Activated CD4-positive, alpha-beta T cell treated with anti-CD3 and anti-CD28 coated beads, Interleukin-2, amount 10 ng/mL, durations not matched to agents 24 days and 14 days (primary cell): ENCODE data around the gene RBPJ. TPM values are rescaled to one million over a fixed set of nuclear protein-coding genes. Genes with fewer than 3 reads are reported as not detected.

ENCODE experiments used
- DNase-seq: peaks from one replicate; pipeline ENCODE4 v3.0.0; 2022
- H3K27ac Mint-ChIP-seq: one replicate; pipeline ENCODE4 v1.8.0; 2022; ENCODE audit warnings: mild to moderate bottlenecking, mixed read lengths
- H3K27me3 Mint-ChIP-seq: one replicate; pipeline ENCODE4 v1.8.0; 2022; ENCODE audit warnings: mixed read lengths
- H3K36me3 Mint-ChIP-seq: one replicate; pipeline ENCODE4 v1.8.0; 2022; ENCODE audit warnings: low read depth, mild to moderate bottlenecking, mixed read lengths
- H3K4me1 Mint-ChIP-seq: one replicate; pipeline ENCODE4 v1.8.0; 2021; ENCODE audit warnings: mixed read lengths
- H3K4me3 Mint-ChIP-seq: one replicate; pipeline ENCODE4 v1.8.0; 2022; ENCODE audit warnings: mild to moderate bottlenecking, moderate library complexity, mixed read lengths
- H3K9me3 Mint-ChIP-seq: one replicate; pipeline ENCODE4 v1.8.0; 2021; ENCODE audit warnings: mixed read lengths
- intact Hi-C: fragments of 100-400 bp; cut with micrococcal nuclease; formaldehyde crosslinking; loops from one replicate; pipeline ENCODE4 v1.15.1; 2023
- total RNA-seq: library from RNA; stranded (reverse); gene quantifications from 2 replicates; pipeline ENCODE4 v1.2.3, GENCODE V29; 2022

Gene RBPJ
- total RNA-seq, 1 donor from 2014 or later = 539 TPM

- Mint-ChIP-seq H3K9me3 (no peaks in the 10 kb centered on the region), H3K27me3 (no peaks in the 10 kb centered on the region), H3K36me3 (peaks cover 41% of the 10 kb centered on the region), H3K27ac (peak overlapping the region; percentile 48), H3K4me1 (peaks cover 54% of the 10 kb centered on the region), H3K4me3 (peak overlapping the region; percentile 3)
- intact Hi-C loops = loop anchor here (2.0 to 5.0 kb wide), 2 partner anchors 13 to 41 kb away; no protein-coding TSS in a partner anchor
- no peak for DNase-seq
These were observed 10.7 kb downstream of the RBPJ start for GRCh38 chr4:26331380-26331950.

GRCh38 chr4:26334366-26334765, 13.6 kb downstream of the RBPJ start:
- no peak for DNase-seq
- Mint-ChIP-seq H3K4me3 (no peak overlapping the region), H3K36me3 (peaks cover 30% of the 10 kb centered on the region), H3K9me3 (no peaks in the 10 kb centered on the region), H3K27ac (no peak overlapping the region), H3K27me3 (no peaks in the 10 kb centered on the region), H3K4me1 (peaks cover 42% of the 10 kb centered on the region)
- intact Hi-C loops = loop anchor here (5.0 kb wide), 1 partner anchor 38 kb away; no protein-coding TSS in a partner anchor

- intact Hi-C loops = no loop called here
- no peak overlapping the region for H3K4me3 Mint-ChIP-seq
- DNase-seq = no peak
- peaks cover 35% of the 10 kb centered on the region for H3K36me3 Mint-ChIP-seq
- no peaks in the 10 kb centered on the region for H3K27me3 Mint-ChIP-seq
- H3K9me3 Mint-ChIP-seq = no peaks in the 10 kb centered on the region
- peak overlapping the region; percentile 27 for H3K27ac Mint-ChIP-seq
- peaks cover 46% of the 10 kb centered on the region for H3K4me1 Mint-ChIP-seq
These were observed 16.8 kb downstream of the RBPJ start for GRCh38 chr4:26337612-26338011.

DNA sequence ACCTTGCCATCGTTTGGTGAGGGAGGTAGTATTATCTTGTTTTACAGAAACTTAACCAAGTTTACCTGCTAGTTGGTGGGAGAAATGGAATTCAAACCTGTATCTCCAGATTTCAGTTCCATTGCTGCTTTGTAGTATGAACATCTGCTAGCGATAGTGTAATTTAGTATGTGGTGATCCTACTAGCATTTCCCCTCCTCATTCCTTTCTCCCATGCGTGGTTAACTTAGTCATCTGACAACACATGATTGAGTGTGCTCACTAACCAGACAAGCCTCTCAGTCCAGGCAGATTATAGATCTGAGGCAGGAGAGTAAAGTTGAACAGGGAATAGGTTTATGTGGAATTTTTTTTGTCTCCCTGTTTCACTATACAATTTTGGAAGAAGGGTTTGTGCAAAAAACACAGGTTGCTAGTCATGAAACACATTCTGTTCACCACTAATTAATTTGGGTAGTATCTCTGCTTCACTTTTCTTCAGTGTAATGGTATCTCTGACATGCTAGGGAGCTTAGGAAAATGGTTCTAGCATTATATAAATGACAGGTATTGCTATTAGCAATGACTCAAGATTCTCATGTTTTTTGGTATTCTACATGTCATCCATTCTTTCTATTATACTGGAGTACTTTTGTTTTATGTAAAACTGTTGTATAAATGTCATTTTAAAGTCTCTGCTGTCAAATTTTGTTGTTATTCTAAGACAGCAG, 21.7 kb downstream of the RBPJ start:
- no peaks in the 10 kb centered on the region for H3K9me3 Mint-ChIP-seq
- DNase-seq = no peak
- H3K4me1 Mint-ChIP-seq = peaks cover 52% of the 10 kb centered on the region
- H3K27ac Mint-ChIP-seq = peak overlapping the region; percentile 18
- H3K36me3 Mint-ChIP-seq = peaks cover 28% of the 10 kb centered on the region
- intact Hi-C loops = no loop called here
- H3K27me3 Mint-ChIP-seq = no peaks in the 10 kb centered on the region
- H3K4me3 Mint-ChIP-seq = no peak overlapping the region

DNA sequence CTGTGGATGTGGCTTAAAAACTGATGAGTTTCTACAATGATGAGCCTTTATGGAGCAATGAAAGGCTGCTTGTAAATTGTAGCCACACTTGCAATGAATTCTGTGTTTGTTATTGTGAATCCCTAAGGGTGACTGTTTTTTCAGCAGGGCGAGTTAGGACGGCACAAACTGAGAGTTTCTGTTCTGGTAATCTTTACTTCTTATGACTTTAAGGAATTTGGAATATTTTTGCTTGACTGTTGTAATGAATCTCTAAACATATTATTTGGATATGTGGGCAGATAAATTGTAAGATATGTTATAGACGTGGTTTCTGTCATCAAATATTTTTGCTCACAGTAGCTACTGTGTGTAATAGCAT, 22.2 kb downstream of the RBPJ start:
- Mint-ChIP-seq H3K4me3 (no peak overlapping the region), H3K9me3 (no peaks in the 10 kb centered on the region), H3K27me3 (no peaks in the 10 kb centered on the region), H3K36me3 (peaks cover 26% of the 10 kb centered on the region), H3K4me1 (peaks cover 50% of the 10 kb centered on the region), H3K27ac (no peak overlapping the region)
- intact Hi-C loops = no loop called here
- no peak for DNase-seq

DNA sequence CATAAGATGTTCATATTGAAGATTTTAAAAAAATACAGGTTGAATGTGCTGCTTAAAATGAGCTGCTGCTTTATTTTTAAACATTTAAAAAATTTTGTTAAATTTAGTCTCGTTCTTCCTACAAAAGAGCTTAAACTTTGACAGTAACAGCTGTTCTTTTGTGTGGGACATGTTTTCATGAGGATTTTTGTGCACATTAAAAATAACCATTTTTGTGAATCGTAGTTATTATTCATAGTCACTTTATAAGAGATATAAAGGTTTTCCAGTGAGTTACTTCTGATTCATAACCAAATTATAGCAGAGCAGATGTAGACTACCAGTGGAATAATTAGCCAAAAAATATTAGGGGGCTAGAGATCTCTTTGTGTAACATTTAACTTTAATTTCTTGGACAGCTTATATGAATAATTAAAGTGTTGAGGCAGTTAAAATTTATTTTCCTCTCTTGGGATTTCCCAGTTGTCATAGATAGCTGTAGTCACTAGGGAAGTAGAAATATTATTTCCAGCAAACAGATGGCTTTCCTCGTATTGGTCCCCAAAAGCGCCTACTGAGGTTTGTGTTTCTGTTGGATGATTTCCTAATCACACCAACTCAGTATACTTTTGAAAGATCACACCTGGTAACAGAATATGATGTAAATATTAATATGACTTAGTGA, 24.2 kb downstream of the RBPJ start:
- no peaks in the 10 kb centered on the region for H3K27me3 Mint-ChIP-seq

DNA sequence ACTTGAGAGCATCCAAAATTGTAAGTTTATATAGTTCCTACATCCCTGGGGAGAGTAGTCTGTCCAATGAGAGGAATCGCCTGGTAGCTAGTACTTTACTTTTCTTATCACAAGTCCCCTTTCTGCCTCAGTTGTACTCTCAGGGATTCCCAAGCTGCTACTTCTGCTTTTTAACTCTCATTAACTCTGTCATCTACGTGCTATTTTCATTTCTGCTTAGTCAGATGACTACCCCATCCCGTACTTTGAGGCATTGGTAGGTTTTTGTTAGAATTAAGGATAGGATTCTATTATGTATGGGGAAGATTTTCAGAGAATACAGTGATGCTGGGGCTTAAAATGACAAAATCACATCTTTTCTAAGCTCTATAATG, 24.7 kb downstream of the RBPJ start:
- DNase-seq = no peak
- no peak overlapping the region for H3K4me3 Mint-ChIP-seq
- peaks cover 59% of the 10 kb centered on the region for H3K4me1 Mint-ChIP-seq
- no peaks in the 10 kb centered on the region for H3K9me3 Mint-ChIP-seq
- no peak overlapping the region for H3K27ac Mint-ChIP-seq
- intact Hi-C loops = loop anchor here (2.0 to 5.0 kb wide), 2 partner anchors 15 to 37 kb away; no protein-coding TSS in a partner anchor
- H3K27me3 Mint-ChIP-seq = no peaks in the 10 kb centered on the region
- peaks cover 28% of the 10 kb centered on the region for H3K36me3 Mint-ChIP-seq

More for the DNA sequence above, 24.2 kb downstream of the RBPJ start:
- Mint-ChIP-seq H3K36me3 (peaks cover 29% of the 10 kb centered on the region), H3K4me1 (peaks cover 60% of the 10 kb centered on the region), H3K4me3 (no peak overlapping the region), H3K27ac (no peak overlapping the region), H3K9me3 (no peaks in the 10 kb centered on the region)
- no peak for DNase-seq
- intact Hi-C loops = loop anchor here (2.0 to 5.0 kb wide), 2 partner anchors 14 to 37 kb away; no protein-coding TSS in a partner anchor

- Mint-ChIP-seq H3K9me3 (no peaks in the 10 kb centered on the region), H3K27me3 (no peaks in the 10 kb centered on the region), H3K4me1 (peaks cover 58% of the 10 kb centered on the region), H3K36me3 (peaks cover 27% of the 10 kb centered on the region), H3K4me3 (no peak overlapping the region), H3K27ac (no peak overlapping the region)
- intact Hi-C loops = loop anchor here (5.0 kb wide), 1 partner anchor 36 kb away; no protein-coding TSS in a partner anchor
- no peak for DNase-seq
These were observed 25.4 kb downstream of the RBPJ start for GRCh38 chr4:26346203-26346620.

GRCh38 chr4:26349496-26349895, 28.7 kb downstream of the RBPJ start:
- intact Hi-C loops = loop anchor here (5.0 kb wide), 1 partner anchor 33 kb away; no protein-coding TSS in a partner anchor

DNA sequence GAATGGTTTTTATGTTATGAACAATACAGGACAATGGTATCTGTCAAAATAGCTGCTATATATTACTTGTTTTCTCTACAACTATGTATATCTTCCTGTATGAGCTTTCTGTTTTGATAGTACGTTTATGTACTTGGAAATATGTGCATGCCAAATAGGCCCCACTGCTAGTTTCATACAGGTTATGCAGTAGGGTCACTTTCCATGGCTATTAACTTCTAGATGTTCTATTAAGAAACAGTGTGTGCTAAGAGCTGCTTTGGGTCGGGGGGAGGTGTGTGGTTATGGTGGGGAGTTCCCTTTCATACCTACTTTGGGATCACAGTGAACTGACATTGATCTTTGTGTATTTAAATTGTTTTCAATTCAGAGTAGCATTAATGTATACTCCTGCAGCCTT, 30.9 kb downstream of the RBPJ start:
- DNase-seq = no peak
- H3K27ac Mint-ChIP-seq = peak overlapping the region; percentile 31

More at GRCh38 chr4:26349496-26349895, 28.7 kb downstream of the RBPJ start:
- no peaks in the 10 kb centered on the region for H3K9me3 Mint-ChIP-seq
- H3K36me3 Mint-ChIP-seq = peaks cover 31% of the 10 kb centered on the region
- H3K4me1 Mint-ChIP-seq = peaks cover 51% of the 10 kb centered on the region
- H3K27me3 Mint-ChIP-seq = no peaks in the 10 kb centered on the region
- DNase-seq = no peak
- no peak overlapping the region for H3K4me3 Mint-ChIP-seq
- no peak overlapping the region for H3K27ac Mint-ChIP-seq

GRCh38 chr4:26354491-26354890, 33.7 kb downstream of the RBPJ start:
- no peak for DNase-seq
- Mint-ChIP-seq H3K4me1 (peaks cover 26% of the 10 kb centered on the region), H3K4me3 (no peak overlapping the region), H3K9me3 (no peaks in the 10 kb centered on the region), H3K27me3 (no peaks in the 10 kb centered on the region), H3K36me3 (peaks cover 18% of the 10 kb centered on the region), H3K27ac (no peak overlapping the region)
- intact Hi-C loops = loop anchor here (2.0 kb wide), 1 partner anchor 14 kb away; no protein-coding TSS in a partner anchor

More for the DNA sequence above, 30.9 kb downstream of the RBPJ start:
- Mint-ChIP-seq H3K27me3 (no peaks in the 10 kb centered on the region), H3K4me1 (peaks cover 39% of the 10 kb centered on the region), H3K9me3 (no peaks in the 10 kb centered on the region), H3K4me3 (no peak overlapping the region), H3K36me3 (peaks cover 26% of the 10 kb centered on the region)
- intact Hi-C loops = no loop called here

DNA sequence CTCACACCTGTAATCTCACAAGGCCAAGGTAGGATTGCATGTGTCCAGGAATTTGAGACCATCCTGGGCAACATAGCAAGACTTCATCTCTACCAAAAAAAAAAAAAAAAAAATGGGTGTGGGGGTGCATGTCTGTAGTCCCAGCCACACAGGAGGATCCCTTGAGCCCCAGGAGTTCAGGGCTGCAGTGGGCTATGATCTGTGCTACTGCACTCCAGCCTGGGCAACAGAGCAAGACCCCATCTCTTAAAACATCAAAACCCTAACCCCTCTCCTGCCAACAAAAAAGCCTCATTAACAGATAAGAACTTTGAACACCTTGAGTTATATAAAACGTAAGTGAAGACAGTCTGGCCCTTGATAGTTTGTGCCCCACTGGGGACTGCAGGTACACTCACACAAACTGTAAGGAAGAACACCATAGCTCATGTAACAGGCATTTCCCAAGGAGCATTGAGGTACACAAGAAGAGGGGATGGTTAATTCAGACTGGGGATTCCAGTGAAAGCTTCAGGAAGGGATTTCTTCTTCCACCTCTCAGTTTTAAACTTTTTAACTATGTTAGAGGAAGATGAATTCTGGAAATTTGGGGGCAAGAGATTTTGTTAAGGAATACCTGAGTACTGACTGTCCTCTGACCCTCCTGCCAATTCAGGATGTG, 34.7 kb downstream of the RBPJ start:
- Mint-ChIP-seq H3K27ac (no peak overlapping the region), H3K36me3 (peaks cover 16% of the 10 kb centered on the region), H3K27me3 (no peaks in the 10 kb centered on the region), H3K4me1 (peaks cover 24% of the 10 kb centered on the region), H3K9me3 (no peaks in the 10 kb centered on the region), H3K4me3 (no peak overlapping the region)
- DNase-seq = no peak
- intact Hi-C loops = loop anchor here (2.0 kb wide), 1 partner anchor 15 kb away; no protein-coding TSS in a partner anchor

DNA sequence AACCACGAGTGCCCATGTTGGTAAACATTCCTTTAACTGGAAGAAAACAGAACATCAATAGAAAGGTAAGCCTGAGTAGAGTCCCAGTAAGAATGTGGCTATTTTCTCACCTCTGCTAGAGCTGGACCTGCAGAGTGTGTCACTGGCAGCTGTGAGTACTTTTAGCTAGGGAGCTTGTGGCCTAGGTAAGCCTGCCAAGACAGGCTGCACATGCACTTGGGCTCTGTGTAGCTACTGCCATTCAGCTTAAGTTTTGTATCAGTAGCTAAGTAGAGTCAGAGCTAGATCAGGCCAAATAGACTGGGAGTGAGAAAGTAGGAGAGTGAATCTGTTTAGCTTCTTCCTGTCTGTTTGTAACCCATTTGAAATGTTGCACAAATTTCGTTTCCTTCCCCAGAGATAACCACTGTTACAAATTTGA, 35.3 kb downstream of the RBPJ start:
- Mint-ChIP-seq H3K4me1 (peaks cover 25% of the 10 kb centered on the region), H3K27me3 (no peaks in the 10 kb centered on the region), H3K4me3 (no peak overlapping the region), H3K27ac (no peak overlapping the region), H3K9me3 (no peaks in the 10 kb centered on the region), H3K36me3 (peaks cover 15% of the 10 kb centered on the region)
- intact Hi-C loops = no loop called here
- DNase-seq = peak; percentile 65
